Measurements from ENCODE around the gene KCND3.

DNA sequence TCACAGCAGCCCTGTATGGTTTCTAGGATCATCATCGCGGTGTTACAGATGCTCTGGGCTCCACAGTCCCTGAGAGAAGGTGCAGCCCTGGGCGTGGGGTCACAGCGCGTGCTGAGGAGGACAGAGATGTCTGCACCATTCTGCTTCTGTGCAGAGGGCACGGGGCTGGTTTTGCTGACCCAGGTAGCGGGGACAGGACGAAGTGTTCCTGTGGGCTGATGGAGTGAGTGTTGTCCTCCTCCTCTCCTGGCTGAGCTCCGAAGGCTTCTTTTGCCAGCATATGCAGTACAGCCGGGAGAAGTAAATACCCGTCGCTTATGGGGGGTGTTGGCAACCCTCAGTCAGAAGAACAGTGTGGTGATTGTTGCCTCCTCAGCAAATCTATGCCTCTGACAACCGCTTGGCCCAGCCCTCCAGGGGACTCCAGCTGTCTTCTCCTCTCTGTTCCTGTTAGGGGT, 132.2 kb downstream of the KCND3 start:
- TF ChIP-seq, protein P1, sequence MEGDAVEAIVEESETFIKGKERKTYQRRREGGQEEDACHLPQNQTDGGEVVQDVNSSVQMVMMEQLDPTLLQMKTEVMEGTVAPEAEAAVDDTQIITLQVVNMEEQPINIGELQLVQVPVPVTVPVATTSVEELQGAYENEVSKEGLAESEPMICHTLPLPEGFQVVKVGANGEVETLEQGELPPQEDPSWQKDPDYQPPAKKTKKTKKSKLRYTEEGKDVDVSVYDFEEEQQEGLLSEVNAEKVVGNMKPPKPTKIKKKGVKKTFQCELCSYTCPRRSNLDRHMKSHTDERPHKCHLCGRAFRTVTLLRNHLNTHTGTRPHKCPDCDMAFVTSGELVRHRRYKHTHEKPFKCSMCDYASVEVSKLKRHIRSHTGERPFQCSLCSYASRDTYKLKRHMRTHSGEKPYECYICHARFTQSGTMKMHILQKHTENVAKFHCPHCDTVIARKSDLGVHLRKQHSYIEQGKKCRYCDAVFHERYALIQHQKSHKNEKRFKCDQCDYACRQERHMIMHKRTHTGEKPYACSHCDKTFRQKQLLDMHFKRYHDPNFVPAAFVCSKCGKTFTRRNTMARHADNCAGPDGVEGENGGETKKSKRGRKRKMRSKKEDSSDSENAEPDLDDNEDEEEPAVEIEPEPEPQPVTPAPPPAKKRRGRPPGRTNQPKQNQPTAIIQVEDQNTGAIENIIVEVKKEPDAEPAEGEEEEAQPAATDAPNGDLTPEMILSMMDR (IDR thresholded peaks at IDR 0.05): no peak
- no peak for TF ChIP-seq POLR2A (IDR thresholded peaks at IDR 0.05)

Measured in thyroid gland (tissue), 4 donors.